Measurements from ENCODE around the gene BMERB1.

BMERB1 gene

DNA sequence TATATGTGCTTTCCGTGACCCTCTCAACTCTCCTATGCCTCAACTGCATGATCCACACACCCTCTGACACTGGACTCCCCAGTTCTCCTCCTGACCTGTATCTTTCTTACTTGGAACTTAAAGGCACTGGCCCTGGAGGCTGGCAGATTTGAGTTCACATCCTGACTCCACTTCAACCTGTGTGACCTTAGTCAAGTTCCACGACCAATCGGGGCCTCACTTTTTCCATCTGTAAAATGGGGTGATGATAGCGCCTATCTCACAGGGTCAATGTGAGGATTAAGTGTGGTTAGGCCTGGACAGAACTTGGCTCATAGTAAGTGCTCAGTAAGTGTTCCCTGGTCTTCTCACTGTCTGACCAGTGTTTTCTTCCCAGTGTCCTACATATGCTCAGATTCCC is 183.5 kb downstream of the BMERB1 start:
- DNase-seq, result no peak

DNA sequence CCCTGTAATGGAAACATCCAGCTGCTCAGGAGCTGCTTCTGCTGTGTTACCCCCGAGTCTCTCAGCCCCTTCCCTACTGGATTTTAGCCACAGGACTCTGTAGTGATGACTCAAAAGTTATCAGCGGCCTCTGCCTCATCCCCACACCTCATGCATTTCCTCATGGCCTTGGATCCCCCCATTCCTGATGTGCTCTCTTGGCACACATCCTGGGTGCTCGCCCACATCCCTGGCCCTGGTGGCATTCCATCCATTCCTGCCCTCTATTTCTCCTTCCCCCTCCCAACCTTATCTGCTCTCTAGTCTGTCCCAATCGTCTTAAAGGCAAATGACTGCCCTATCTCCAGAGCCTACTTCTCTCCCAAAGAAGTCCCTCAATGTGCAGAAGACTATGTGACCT is 184.0 kb downstream of the BMERB1 start:
- no peak for DNase-seq

DNA sequence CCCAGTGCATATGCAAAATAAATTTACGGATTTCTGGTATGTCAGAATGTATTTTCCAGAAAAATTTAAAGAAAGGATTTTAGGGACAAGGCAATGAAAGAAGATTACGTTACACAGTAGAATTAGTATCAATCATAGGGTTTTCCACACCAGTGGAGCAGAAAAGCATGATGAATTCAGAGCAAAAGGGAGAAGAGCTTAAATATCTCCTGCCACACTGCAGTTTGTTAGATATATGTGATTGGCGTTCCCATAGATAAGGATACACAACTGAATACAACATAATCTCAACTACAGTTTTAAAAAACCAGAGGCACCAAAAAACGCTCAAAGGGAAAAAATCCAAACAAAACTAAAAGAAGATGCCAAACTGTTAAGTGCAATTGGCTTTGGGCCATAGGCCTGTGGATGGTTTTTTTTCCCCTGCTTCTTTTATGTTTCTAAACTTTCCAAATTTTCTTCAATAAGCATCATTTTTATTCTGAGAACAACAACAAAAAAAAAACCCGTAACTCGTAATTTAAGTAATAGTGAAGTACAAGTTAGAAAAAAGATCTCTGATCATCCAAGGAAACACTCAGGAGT is 186.3 kb downstream of the BMERB1 start:
- DNase-seq, result no peak

DNA sequence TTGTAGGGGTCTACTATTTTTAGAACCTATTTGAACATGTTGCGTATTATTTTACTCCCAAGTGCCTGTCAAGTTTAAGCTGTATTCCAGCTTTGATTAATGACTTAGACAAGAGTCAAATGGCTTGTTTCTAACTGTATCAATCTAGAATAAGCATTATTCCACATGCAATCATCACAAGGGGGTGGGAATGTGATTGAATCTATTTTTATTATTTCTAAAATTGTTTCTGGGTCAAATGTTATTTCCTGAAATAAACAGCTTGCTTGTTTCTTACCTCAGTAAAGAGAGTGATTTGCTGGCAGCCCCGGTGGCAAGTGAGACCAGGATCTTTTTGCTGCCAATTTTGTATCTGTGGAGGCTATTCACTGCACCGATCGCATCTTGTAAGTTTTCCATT is 187.1 kb downstream of the BMERB1 start:
- no peak for DNase-seq

DNA sequence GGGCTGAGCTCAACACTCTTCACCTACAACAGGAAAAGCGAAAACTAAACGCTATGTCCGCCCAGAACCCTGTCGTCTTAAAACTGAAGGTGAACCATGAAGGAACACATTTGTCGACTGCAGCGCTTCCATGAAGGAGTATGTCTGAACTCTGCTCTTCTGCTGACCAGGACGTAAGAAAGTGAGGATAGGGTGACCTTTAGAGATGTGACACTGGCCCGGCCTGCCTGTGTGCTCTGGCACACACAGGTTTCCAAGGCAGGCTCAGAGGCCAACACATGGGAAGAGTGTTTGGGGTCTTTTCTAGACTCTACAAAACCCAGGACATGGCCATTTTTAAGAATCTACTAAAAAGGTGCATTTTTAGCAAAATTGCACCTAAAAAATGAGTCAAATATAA is 187.5 kb downstream of the BMERB1 start:
- no peak for DNase-seq

DNA sequence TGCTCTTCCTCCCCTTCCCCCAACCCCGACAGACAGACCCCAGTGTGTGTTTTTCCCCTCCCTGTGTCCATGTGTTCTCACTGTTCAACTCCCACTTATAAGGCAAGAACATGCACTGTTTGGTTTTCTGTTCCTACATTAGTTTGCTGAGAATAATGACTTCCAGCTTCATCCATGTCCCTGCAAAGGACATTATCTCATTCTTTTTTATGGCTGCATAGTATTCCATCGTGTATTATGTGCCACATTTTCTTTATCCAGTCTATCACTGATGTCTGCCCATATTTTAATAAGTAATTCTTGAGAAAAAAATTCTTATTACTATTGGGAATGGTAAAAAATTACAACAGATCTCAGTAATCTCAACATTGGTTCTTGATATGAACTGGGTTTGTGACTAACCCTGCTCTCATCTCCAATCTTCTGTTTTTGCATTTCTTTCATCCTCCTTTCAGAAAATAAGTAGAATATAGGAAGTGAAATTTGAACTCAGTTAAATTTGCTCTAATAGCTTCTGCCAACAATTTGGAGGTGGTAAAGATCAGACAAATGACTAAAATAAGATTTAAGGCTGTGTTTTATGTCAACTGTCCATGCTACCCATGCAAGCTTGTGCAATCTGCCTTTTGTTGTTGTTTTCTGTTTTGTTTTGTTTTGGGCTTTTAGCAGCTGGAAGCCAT is 197.5 kb downstream of the BMERB1 start:
- DNase-seq, result no peak

DNA sequence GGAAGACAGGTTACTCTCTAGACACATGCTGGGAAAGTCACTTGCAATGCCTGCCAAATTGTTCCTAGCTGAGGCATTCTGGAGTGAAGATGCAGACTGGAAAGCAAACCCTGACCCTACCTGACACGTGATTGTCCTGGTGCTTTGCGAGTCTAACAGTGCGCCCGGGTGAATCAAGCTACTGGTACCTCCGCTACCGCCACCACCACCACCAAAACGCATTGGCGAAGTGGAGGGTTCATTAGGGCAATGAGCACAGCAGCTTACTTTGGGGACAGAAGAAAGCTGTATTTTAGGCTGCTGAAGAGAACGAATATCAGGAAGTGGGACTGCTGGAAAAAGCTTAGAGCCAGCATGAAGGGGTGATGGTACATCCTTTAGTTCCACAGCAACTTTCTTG is 201.5 kb downstream of the BMERB1 start:
- DNase-seq, result no peak

DNA sequence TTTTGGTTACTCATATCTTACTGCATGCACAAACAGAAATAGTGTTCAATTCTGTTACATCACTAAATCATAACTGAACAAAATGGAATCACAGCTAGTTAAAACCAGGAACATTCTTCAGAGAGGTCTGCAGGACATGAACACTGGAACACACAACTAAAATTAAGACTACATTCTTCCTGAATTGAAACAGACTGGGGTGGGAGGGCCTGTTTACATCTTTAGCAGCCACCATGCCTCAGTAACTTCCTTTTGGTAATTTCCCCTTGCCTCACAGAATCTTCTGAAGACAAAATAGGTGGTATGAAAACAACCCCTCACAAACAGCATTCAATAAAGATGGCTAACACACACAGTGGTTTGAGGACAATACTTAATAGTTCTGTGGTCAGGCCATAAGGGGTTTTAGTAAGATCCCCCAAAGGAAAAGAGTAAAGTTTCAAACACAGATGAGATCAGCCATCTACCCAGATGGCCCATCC is 202.0 kb downstream of the BMERB1 start:
- DNase-seq, result no peak

All from hippocampal formation (tissue), 2 donors.